Muscle of back (tissue), 11 donors: ENCODE measurements around the gene PEG3. TPM values are rescaled to one million over a fixed set of nuclear protein-coding genes. Genes with fewer than 3 reads are reported as not detected.

Experiments used
- DNase-seq, 3 donors: peaks; one replicate each; pipeline versions ENCODE4 v3.0.0 to v3.0.0-alpha.2; 2013
- polyA plus RNA-seq, 10 donors: library from polyadenylated mRNA; unstranded; fragments of 120-200 nt; gene quantifications; one replicate each; pipeline ENCODE4 v1.2.1, GENCODE V29; 2013; ENCODE audit not compliant: insufficient read length in 10 of 10

The PEG3 gene
- polyA plus RNA-seq, 10 donors, result 162 to 352 (median 232) TPM

DNA sequence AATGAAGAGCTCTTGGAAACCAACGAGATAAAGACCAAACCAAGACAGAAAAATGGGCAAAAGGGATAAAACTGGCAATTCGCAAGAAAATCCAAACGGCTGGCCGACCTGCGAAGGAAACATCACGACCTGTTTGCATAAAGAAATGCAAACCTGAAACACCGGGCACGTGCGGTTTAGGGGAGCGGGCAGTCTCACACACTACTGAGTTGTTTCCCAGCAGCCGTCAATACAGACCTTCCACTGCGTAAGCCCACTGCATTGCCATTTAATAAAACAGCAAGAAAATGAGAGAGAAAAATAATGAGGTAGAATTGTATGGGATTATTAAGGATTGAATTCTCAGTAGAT is 642 bp upstream of the PEG3 start:
- DNase-seq, result peak in 1 of 3 donors; percentile 58

DNA sequence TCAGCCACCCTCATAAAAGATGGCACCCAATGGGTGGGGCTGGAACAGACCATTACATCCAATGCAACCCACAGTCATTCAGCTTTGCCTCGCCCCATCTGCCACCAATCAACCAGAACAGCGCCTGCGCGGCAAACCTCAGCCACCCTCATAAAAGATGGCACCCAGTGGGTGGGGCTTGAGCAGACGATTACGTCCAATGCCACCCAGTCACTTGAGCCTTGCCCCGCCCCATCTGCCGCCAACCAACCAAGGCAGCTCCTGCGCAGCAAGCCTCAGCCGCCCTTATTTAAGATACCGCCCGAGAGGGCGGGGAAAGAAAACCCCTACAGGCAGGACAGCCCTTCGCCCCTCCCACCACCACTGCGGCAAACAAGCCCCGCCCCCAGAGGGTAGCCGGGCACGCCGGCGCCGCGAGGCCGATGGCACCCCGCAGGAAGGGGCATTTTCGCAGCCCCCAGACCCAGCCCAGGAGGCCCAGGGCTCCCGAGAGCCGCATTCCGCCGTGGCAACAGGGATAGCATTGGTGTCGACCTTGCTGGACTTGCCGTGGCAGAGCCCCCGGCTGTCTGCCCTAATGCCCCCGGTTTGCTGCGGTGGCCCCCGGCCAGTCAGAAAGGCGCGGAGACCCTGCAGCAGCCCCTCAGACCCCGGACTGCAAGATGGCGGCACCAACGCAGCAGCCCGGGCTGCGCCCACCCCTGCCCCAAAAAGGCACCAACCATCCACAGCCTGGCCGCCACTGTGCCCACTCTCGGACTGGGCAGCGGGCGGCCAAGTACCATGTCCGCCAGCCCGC is 675 bp downstream of the PEG3 start:
- peak; percentile 93 to 97 (median 95) for DNase-seq

DNA sequence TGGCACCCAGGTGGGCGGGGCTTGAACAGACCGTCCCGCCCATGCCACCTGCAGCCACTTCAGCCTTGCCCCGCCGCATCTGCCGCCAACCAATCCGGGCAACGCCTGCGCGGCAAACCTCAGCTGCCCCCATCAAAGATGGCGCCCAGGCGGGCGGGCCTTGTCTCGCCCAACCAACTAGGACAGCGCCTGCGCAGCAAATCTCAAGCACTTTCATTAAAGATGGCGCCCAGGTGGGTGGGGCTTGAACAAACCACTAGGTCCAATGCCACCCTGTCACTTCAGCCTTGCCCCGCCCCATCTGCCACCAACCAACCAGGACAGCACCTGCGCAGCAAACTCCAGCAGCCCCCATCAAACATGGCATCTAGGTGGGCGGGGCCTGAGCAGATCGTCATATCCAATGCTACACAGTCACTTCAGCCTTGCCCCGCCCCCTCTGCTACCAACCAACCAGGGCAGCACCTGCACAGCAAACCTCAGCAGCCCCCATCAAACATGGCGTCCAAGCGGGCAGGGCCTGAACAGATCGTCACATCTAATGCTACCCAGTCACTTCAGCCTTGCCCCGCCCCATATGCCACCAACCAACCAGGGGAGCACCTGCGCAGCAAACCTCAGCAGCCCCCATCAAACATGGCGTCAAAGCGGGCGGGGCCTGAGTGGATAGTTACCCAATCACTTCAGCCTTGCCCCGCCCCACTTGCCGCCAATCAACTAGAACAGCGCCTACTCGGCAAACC is 1.4 kb downstream of the PEG3 start:
- peak; percentile 95 to 98 (median 95) for DNase-seq

DNA sequence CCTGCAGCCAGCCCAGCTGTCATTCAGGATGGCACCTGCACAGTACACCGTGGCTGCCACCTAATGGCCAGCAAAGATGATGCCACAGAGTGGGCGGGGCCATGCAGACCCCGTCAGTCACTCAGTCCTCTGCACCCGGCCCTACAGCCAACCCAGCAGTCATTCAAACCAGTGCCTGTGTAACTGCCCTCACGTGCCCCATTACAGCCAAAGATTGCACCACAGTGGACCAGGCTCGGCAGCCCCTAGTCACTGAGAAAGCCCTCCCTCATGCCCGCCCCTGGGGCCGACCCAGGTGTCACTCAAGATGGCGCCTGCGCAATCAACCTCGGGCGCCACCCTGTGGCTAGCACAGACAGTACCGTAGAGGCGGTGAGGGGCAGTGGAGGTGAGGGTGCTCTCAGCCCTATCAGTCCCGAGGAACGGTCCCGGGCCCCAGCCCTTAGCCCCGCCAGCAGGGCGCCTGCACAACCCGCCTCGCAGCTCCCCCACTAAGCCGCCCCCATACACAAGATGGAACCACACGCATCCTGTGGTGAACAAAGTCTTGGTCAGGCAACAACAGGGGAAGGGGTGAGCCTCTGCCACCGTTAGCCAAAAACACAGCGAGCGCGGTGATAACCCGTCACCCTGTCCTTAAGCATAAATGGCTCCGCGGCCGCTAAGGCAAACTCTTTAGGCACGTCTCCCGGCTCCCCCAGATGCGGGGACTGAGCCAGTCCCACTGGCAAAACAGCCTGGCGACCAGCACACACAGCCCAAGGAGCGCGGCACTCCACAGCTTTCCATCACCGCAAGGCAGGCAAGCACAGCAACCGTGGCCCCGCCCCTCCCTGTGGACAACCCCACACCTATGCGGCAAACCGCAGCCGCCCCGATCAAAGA is 2.3 kb downstream of the PEG3 start:
- peak; percentile 58 to 86 (median 67) for DNase-seq

DNA sequence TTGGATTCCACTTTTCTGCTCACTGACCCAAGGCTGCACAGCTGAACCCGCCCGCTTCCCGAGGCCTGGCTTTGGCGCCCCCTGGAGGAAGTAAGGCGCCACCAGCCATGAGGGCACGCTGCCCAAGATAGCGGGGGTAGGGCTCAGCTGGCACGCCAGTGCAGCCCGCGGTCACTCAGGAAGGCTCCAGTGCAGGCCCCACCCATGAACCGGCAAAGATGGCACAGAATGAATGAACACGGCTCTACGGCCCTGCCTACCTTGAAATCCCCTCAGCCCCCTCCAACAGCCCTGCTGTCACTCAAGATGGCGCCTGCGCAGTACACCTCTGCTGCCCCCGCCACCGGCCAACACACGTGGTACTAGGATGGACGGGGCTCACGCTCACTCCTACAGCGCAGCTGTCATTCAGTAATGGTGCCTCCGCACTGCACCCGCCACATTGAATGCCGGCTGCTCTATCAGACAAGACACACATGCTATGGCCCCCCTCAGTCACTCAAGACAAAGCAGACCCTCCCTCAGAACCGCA is 3.0 kb downstream of the PEG3 start:
- peak; percentile 68 to 88 (median 77) for DNase-seq

DNA sequence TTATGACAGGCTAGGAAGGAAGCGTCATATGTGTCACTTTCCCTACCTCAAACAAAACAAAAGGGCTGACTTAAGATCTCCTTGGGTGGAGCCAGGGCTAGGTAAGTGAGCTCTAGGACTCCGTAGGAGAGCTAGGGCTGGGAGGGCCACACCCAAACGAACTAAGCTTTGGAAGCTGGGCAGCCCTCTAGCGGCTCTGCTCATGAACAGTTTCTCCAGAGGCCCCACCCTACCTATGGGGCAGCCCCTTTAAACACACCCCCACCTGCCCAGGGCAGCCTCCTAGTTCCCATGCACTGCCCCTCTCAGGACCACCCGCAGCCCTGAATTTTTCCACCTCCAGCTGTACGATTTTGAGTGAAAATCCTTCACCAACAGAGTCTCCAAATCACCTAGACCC is 3.5 kb downstream of the PEG3 start:
- DNase-seq, result peak in 1 of 3 donors; percentile 21

DNA sequence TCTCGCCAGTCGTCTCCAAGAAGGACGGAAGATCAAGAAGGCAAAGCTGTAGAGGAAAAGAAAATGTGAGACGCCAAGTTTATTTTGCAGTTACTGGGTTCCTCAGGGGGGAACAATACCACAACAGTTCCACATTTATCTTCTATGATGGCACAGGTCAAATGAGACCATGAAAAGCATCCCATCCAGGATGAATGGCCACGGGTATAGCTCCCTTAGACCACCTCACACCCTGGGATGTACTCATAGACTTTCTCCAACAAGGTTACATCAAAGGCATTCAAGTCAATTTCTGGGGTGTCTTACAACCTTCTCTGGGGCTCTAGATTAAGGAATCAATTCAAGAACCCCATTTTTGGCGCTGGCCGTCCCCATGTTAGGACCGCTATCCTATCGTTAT is 4.5 kb downstream of the PEG3 start:
- DNase-seq, result no peak

DNA sequence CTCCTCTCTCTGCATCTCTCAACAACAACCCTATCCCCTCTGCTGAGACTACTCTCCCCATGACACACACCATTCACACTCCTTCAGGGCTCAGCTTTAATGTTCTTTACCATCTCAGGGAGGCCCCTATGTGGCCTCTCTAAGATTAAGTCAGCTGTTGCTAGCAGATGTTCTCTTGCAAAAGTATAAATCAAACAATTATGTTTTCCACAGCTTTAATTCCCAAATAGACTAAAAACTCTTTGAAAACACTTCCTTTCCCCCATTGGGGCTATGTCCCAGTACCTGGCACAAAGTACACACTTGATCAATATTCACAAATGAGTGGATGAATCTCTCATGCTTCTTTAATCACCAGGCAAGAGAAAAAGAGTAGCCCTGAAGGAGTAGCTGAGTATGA is 5.1 kb downstream of the PEG3 start:
- peak in 1 of 3 donors; percentile 61 for DNase-seq

DNA sequence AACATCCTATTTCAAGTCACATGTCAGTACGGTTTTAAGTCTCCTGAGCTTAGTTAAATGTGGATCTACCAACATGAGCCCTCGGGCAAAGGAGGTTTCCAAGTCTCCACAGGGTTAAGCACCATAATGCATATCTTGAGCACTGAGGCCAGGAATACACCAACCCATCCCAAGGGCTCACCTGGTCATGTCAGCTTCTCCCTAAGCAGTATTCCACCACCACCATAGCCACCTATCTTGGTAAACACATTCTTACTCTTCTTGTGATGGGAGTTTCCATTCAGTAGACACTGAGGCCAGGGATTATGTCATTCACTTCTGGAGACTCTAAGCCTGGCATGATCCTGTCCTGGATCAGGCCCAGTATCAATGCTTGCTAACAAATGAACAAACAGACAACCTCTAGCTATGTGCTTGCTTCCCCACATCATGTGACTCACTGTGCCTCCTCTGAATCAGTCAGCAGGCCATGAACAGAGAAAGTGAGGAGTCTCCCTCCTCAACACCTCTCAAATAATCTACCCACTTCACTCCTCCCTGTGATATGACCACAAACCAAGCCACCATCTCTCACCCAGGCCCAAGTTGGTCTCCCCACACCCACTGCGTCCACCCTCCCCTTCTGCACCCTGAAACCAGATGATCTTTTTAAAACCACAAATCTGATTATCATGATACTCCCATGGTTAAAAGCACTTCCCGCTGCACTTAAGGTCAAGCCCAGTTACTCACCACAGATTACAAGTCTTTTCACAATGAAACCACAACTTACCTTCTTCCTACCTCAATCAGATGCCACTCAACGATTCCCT is 5.8 kb downstream of the PEG3 start:
- no peak for DNase-seq

DNA sequence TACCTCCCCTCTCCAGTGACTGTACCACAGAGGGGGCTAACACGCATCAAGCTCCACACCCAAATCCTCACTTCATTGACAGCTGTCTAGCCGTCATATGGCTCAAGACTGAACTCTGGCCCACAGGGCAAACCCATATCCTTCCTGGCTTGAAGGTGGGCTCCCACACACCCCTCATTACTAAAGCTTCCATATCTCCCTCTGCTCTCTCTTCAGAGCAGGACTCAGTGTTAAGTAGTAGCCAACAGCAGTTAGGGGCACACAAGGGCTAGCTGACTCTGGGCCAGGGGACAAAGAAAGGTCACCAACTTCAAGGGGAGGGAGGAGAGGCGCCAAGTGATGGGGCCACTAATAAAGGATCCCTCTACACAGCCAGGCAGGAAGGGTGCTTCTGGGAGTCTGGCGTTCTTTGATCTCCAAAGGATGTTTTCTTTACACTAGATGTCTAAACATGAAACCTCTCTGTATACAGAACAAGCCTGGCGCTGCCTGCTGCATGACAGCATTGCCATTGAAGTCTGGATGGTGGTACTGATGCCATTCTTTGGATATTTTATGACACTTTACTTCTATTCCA is 8.1 kb downstream of the PEG3 start:
- DNase-seq, result no peak

DNA sequence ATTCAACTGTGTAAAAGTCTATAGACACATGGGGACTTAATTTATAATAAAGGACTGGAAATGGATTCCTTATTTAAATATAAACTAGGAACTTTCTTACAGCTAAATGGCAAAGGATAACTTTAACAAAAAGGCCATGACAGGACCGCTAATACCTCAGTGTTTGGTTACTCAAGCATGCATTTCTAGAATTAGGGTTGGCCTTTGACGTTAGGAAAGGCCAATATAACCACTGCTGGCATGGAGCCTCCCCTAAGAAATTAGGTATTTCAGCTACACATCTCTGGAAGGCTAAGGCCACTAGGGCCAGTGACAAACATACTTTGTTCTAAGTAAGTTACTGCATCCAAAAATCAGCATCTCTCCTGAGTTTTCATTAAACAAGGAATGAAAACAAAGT is 9.3 kb downstream of the PEG3 start:
- DNase-seq, result peak in 1 of 3 donors; percentile 46

DNA sequence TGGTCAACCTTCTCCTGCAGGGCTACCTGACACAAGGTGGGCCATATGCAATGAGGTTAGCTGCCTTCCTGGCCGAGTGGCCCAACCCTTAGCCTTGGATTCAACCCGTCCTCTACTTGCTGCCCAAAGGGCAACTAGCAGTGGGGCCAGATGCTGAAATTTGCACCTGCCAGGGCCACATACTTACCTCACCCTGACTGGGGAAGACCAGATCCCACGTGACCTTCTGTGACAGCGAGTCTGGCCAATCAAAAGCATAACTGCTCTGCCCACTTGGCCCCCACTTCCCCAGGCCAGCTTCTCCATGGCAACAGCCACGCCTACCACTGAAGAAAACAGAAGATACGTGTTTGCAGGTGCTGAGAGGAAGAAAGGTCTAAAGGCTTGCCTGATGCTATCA is 10.9 kb downstream of the PEG3 start:
- no peak for DNase-seq

DNA sequence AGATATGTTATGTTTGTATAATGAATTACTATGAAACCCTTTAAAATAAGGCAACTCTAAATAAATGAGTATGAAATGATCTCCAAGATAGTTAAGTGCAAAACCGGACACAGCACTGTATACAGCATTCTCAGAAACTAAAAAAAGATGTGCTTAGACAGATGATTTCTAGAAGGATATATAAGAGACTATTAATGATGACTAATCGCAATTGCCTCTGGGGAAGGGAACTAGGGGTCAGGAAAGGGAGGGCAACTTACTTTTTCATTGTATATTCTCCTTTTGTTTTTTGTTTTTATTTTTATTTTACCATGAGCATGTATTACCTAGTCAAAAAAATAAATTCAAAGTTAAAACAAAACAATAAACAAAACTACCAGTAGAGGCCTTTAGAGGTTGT is 12.8 kb downstream of the PEG3 start:
- DNase-seq, result no peak

DNA sequence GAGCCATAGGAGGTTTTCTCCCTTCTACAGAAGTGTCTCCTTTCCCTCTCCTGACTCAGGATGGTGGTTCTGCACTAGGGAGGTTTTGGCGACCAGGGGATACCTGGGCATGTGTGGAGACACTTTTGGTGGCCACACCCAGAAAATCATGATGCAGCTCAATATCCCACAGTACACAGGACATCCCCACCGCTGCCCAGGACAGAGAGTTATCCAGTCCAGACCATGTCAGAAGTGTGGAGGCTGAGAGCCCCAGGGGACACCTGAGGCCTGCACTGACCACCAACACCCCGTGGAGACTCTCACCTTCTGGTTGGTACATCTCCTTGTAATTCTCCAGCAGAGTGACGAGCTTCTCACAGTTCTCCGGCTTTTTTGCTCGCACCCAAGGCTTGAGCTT is 16.6 kb downstream of the PEG3 start:
- no peak for DNase-seq

DNA sequence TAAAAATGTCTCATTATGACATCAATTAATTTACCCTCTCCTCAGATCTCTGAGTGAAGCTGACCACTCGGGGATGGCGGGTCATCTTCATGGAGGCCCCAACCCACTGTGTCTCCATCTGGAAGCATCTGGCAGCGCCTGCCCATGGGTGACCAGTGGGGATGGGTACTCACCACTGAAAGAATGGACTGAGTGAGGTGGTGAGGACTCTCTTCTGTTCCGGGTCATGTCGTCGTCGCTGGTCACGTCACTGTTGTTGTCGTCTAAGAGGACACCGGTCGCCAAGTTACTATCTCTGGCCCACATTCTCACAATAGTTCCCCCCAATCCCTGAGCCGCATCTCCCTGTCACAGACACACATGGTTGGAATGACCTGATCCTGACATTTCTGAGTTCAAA is 17.1 kb downstream of the PEG3 start:
- DNase-seq, result no peak

DNA sequence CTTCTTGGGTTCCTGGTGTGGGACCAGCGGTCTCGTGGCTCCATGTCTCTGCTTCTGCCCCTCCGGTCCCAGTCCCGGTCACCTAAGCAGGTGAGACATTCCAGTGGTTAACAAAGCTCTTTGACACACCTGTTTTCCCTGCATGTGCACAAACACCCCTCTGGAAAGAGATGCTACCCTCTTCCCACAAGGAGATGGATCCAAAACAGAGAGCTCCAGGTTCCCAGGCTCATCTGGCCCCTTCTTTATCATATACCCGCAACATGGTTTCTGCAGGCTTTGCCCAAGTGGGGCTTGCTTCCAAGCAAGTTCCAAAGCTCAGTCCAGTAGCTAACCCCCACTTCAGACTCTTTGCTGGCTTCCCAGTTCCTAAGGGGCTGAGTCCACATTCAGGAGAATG is 17.8 kb downstream of the PEG3 start:
- DNase-seq, result no peak

DNA sequence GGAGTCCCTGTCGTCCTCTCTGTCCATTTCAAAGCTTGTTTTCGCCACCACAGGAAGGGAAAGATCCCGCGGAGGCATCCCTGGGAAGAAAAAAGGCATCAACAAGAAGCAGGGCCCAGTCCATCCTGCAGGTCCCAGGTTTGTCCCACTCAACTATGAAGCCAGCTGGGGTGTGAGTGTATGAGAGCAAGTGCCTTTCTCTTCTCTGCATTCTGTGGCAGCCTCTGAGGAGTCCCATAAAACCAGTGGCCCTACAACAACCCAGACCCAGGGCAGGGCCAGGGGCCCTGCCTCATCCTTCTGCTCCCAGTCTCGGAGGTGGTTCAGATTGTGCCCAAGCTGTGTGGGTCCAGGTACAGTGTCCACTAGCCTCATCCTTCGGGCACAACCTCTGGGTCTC is 18.9 kb downstream of the PEG3 start:
- DNase-seq, result no peak

DNA sequence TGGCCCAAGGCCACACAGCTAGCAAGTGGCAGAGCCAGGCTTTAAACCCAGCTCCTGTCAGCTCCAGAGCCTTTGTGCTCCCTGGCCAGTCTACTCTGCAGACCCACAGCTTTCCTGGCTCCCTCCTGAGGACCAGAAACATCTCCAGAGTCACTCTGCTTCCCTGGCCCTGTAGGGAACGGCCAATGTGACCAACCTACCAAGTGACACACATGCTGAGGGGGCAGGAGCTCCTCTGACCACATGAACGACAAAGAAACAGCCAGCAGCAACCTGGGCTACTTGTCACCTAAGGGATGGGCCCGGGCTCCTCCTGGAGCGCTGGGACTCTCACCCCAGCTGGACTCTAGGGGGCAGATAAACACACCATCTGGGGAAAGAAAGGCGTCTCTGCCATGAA is 19.3 kb downstream of the PEG3 start:
- no peak for DNase-seq

DNA sequence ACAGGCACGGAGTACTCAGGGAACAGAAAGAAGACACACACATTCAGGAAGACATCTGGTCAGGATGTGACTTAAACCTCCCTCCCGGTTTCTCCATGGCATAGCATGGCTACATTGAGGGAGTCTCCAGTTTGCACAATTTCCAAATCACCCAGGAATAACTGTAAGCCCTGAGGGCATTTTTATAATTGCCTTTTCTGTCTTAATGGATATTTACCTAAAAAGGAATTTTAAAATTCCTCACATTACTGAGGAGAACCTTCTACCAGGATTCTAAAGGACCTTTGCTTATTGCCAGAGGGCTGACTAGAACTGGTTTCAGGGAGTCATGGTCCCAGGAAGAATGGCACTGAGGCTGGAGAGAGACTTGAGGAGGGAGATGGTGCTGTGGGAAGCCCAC is 21.4 kb downstream of the PEG3 start:
- no peak for DNase-seq

DNA sequence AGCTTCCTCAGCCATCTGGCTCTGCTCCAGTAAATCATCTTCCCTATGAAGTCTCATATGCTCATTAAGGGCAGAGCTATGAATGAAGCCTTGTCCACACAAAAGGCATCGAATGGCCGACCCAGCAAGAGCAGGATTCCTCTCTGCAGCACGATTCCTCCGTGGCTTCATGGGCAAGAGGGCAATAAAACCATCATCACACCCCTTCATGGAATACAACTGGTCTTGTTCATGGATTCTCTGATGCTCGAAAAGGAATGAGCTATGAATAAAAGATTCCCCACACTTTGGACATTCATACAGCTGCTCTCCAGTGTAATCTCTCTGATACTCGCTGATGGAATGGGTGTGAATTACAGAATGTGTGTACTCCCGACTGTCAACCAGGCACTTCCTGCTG is 25.9 kb downstream of the PEG3 start:
- DNase-seq, result no peak

DNA sequence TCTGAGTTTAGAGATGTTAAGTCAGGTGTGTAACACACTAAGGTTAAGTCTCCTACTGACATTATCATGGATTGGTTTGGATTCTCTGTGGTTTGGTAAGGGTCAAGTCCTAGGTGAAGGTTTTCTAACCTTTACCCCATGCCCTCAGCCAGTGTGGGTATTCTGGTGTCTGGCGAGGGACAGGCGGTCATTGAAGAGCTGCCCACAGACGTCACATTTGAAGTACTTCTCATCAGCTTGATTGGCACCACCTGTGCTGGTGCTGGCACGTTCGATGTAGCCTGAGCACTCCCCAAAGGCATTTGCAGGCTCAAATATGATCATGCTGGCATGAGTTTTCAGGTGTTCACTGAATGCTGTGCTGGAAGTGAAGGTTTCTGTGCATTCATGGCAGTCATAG is 27.0 kb downstream of the PEG3 start:
- no peak for DNase-seq
